H1 (cell line): ENCODE measurements around the gene AAGAB. TPM values are rescaled to one million over a fixed set of nuclear protein-coding genes. Genes with fewer than 3 reads are reported as not detected.

Experiments
- FOSL1 ChIP-seq: IDR thresholded peaks from 2 replicates; pipeline ENCODE4 v1.6.1; 2011; ENCODE audit warnings: mild to moderate bottlenecking, low read depth, low read length, moderate library complexity; ENCODE audit not compliant: insufficient read depth
- KDM5A ChIP-seq: fragments of 200-600 bp; IDR thresholded peaks from 2 replicates; pipeline ENCODE4 v1.7.1; 2012; ENCODE audit warnings: mild to moderate bottlenecking, low read length, inconsistent platforms, mixed read lengths
- SAP30 ChIP-seq: fragments of 300-600 bp; sonication (generic); IDR thresholded peaks from 2 replicates; pipeline ENCODE4 v1.7.1; 2012; ENCODE audit warnings: low read length, moderate library complexity, mild to moderate bottlenecking, inconsistent platforms; ENCODE audit not compliant: insufficient read depth, insufficient replicate concordance
- SIX5 ChIP-seq: IDR thresholded peaks from 2 replicates; pipeline ENCODE4 v1.6.1; 2011; ENCODE audit warnings: mild to moderate bottlenecking, low read depth, low read length
- polyA plus RNA-seq, 7 experiments: library from polyadenylated mRNA; depleted of rRNA in 3 of 7; stranded (reverse) in 5 of 7; unstranded in 2 of 7; fragments of >200 nt in 5 of 7; fragments of 200-250 nt in 2 of 7; gene quantifications; 1 replicate in 5 of 7; 2 replicates in 1 of 7; 4 replicates in 1 of 7; pipeline versions ENCODE4 v1.2.1 to v1.2.3, GENCODE V29; 2011 to 2013; ENCODE audit warnings: missing spikeins in 2 of 7, mixed read lengths in 2 of 7
- total RNA-seq: library from RNA; stranded (reverse); fragmentation: NEBNext Ultra II Directional; extraction: Animal tissue kit (Norgen Biotek cat#: 25700); gene quantifications from 2 replicates; pipeline ENCODE4 v1.2.1, GENCODE V29; 2021

AAGAB gene
- total and polyA plus RNA-seq, 2 of the 8 experiments (the other 6 are each of a cell fraction or from before 2014, with no cell fraction given), result 20.1 to 45.9 TPM

DNA sequence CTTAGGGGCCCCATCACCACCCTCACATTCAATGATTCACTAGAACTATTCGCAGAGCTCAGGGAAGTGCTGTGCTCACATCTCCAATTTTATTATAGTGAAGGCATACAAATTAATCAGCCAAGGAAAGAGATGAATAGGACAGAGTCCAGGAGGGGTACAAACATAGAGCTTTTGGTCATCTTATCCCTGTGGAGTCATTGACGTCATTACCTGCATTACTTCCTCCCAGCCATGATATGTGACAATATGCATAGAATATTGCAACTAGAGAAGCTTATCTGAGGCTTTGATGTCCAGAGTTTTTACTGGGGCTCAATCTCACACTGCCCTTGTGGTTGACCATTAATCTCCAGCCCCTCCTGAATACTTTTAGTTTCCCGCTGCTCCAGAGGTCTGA is 1.6 kb upstream of the AAGAB start (continued):
- TF ChIP-seq SAP30 (no peak), SIX5 (no peak), FOSL1 (no peak), KDM5A (no peak)
